Smooth muscle cell (in vitro differentiated cells): ENCODE measurements around the gene PLEKHH3. TPM values are rescaled to one million over a fixed set of nuclear protein-coding genes. Genes with fewer than 3 reads are reported as not detected.

Experiments used
- DNase-seq: peaks from one replicate; lab custom pipeline; 2025; ENCODE audit not compliant: unreplicated experiment; lab: John Stamatoyannopoulos, UW
- H2AFZ ChIP-seq: fragments of 200-600 bp; sonication (generic); 2 replicates; pipeline ENCODE4 v1.6.0; 2016; ENCODE audit warnings: antibody characterized with exemption, low read depth, mild to moderate bottlenecking
- H3F3A ChIP-seq: fragments of 200-600 bp; sonication (generic); 2 replicates; pipeline ENCODE4 v1.6.0; 2017; ENCODE audit warnings: antibody characterized with exemption, low read depth
- H3K27ac ChIP-seq: fragments of 200-600 bp; sonication (generic); 2 replicates; pipeline ENCODE4 v1.5.1; 2016; ENCODE audit warnings: low read depth, mild to moderate bottlenecking
- H3K27me3 ChIP-seq: fragments of 200-600 bp; sonication (generic); 2 replicates; pipeline ENCODE4 v1.6.1; 2016; ENCODE audit warnings: low read depth, mild to moderate bottlenecking
- H3K36me3 ChIP-seq: fragments of 200-600 bp; sonication (generic); 2 replicates; pipeline ENCODE4 v1.5.1; 2016; ENCODE audit warnings: low read depth
- H3K4me1 ChIP-seq: fragments of 200-600 bp; sonication (generic); 2 replicates; pipeline ENCODE4 v1.5.1; 2016; ENCODE audit warnings: low read depth
- H3K4me2 ChIP-seq: fragments of 200-600 bp; sonication (generic); 2 replicates; pipeline ENCODE4 v1.6.0; 2016; ENCODE audit warnings: mild to moderate bottlenecking
- H3K4me3 ChIP-seq: fragments of 200-600 bp; sonication (generic); 2 replicates; pipeline ENCODE4 v1.5.1; 2016; ENCODE audit warnings: mild to moderate bottlenecking
- H3K79me2 ChIP-seq: fragments of 200-600 bp; sonication (generic); 2 replicates; pipeline ENCODE4 v1.6.0; 2016; ENCODE audit warnings: low read depth, mild to moderate bottlenecking
- H3K9ac ChIP-seq: fragments of 200-600 bp; sonication (generic); 2 replicates; pipeline ENCODE4 v1.6.0; 2016; ENCODE audit warnings: low read depth
- H3K9me3 ChIP-seq: fragments of 200-600 bp; sonication (generic); replicated peaks from 2 replicates; pipeline ENCODE4 v1.5.1; 2016; ENCODE audit warnings: low read depth
- H4K20me1 ChIP-seq: fragments of 200-600 bp; sonication (generic); 2 replicates; pipeline ENCODE4 v1.6.0; 2016; ENCODE audit warnings: low read depth
- CTCF ChIP-seq: fragments of 200-600 bp; sonication (generic); IDR thresholded peaks from 2 replicates; pipeline ENCODE4 v1.5.1; 2017; ENCODE audit warnings: borderline replicate concordance, mild to moderate bottlenecking, antibody characterized with exemption; ENCODE audit not compliant: insufficient read depth, poor library complexity, severe bottlenecking
- WGBS: methylation state at CpG from one replicate; pipeline ENCODE4 v1.1.7; 2016; ENCODE audit warnings: low lambda C conversion rate; 5-methylcytosine and 5-hydroxymethylcytosine counted together
- polyA plus RNA-seq: library from polyadenylated mRNA; unstranded; fragments of >200 nt; fragmentation: Nextera tagmentation; extraction: Ambion mirVana; gene quantifications from 2 replicates; pipeline ENCODE4 v1.2.1, GENCODE V29; 2016
- total RNA-seq: library from RNA; depleted of rRNA; stranded (reverse); fragments of >200 nt; gene quantifications from 2 replicates; pipeline ENCODE4 v1.2.3, GENCODE V29; 2014

Gene PLEKHH3
- total and polyA plus RNA-seq, 2 experiments from 2014 or later: 5.0 to 23.7 TPM

DNA sequence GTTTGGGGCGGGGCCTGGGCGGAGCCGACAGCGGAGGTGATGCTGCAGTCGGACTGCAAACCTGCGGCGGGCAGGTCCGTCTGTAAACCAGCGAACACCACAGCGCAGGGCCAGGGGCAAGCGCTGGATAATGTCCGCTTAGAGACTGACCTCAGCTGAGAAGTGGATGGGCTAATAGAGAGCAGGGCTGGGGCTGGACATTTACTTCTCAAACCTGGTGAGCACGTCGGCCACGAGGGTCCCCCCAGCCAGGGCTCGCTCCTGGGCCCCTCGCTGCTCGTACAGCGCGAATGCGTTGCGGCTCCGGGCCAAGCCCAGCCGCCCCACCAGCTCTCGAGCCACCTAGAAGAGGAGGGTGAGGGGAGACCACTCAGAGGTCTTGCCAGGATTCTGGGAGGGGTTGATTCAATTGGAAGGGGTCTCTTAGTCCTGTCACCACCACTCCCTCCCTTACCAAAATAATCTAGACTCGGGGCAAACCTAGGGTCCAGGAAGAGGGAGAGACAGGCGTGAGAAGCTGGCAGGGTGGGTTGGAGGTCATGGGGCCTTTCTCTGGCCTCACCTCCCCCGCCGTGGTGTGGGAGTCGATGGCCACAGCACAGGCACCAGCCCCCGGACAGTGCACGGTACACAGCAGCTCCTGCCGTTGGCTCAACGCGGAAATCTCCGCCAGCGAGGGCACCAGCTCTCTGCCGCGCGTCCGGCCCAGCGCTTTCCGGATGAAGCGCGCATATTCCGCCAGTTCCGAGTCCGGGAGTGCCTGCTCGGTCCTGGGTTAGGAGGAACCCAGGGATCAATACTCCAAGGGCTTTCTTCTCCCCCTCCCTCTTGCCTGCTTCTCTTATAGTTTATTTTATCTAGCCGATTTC, 5.8 kb downstream of the PLEKHH3 start:
- DNase-seq: no peak
- H3F3A ChIP-seq: peaks cover 18% of the 10 kb centered on the region
- no peak overlapping the region for H3K9ac ChIP-seq
- H3K79me2 ChIP-seq: peaks cover 5% of the 10 kb centered on the region
- TF ChIP-seq CTCF: no peak
- H3K4me3 ChIP-seq: no peak overlapping the region
- peaks cover 12% of the 10 kb centered on the region for H3K4me1 ChIP-seq
- H3K9me3 ChIP-seq: no peaks in the 10 kb centered on the region
- H3K27ac ChIP-seq: no peak overlapping the region
- peaks cover 54% of the 10 kb centered on the region for H4K20me1 ChIP-seq
- peak overlapping the region; percentile 68 for H3K4me2 ChIP-seq
- no peaks in the 10 kb centered on the region for H3K27me3 ChIP-seq
- 73% methylated on average over 50 of the region's 50 CpGs for WGBS
- no peak overlapping the region for H2AFZ ChIP-seq
- no peaks in the 10 kb centered on the region for H3K36me3 ChIP-seq

- Histone ChIP-seq H3K27ac (no peak overlapping the region), H3K27me3 (no peaks in the 10 kb centered on the region), H3K4me3 (peak overlapping the region; percentile 23), H3K9me3 (no peaks in the 10 kb centered on the region), H3F3A (peaks cover 18% of the 10 kb centered on the region), H3K36me3 (no peaks in the 10 kb centered on the region), H3K4me2 (peak overlapping the region; percentile 68), H4K20me1 (peaks cover 45% of the 10 kb centered on the region), H3K9ac (no peak overlapping the region), H3K79me2 (no peaks in the 10 kb centered on the region), H2AFZ (no peak overlapping the region), H3K4me1 (peaks cover 7% of the 10 kb centered on the region)
- DNase-seq: no peak
- 23% methylated on average over 68 of the region's 87 CpGs for WGBS
- no peak for TF ChIP-seq CTCF
Observed at GRCh38 chr17:42669977-42670788, 6.6 kb downstream of the PLEKHH3 start.

GRCh38 chr17:42669705-42669976, 7.2 kb downstream of the PLEKHH3 start:
- no peak for DNase-seq
- TF ChIP-seq CTCF: no peak
- peaks cover 3% of the 10 kb centered on the region for H3K4me1 ChIP-seq
- H3K9me3 ChIP-seq: no peaks in the 10 kb centered on the region
- H2AFZ ChIP-seq: no peak overlapping the region
- no peak overlapping the region for H3K9ac ChIP-seq
- H4K20me1 ChIP-seq: peaks cover 40% of the 10 kb centered on the region
- H3K27me3 ChIP-seq: no peaks in the 10 kb centered on the region
- WGBS: 54% methylated on average over 10 of the region's 12 CpGs
- no peak overlapping the region for H3K4me2 ChIP-seq
- no peak overlapping the region for H3K4me3 ChIP-seq
- no peaks in the 10 kb centered on the region for H3K36me3 ChIP-seq
- no peak overlapping the region for H3K27ac ChIP-seq
- no peaks in the 10 kb centered on the region for H3K79me2 ChIP-seq
- H3F3A ChIP-seq: peaks cover 18% of the 10 kb centered on the region
